Skin epidermis (tissue), 12 donors: Measurements from ENCODE around the gene TLR6.
"Not testable (repeated sequence)": the region's sequence is repeated elsewhere in the genome, so short reads cannot be mapped to it uniquely, and the experiment has no call there.

ENCODE experiments used
- H3K27ac ChIP-seq, 21 experiments: fragments of 200-600 bp; sonication (generic) in 11 of 21; one replicate each; pipeline ENCODE4 v1.5.0; 2020; ENCODE audit warnings: mild to moderate bottlenecking in 3 of 21, inconsistent platforms in 2 of 21, moderate library complexity in 2 of 21
- H3K4me3 ChIP-seq, 7 experiments: fragments of 200-600 bp; sonication (generic) in 2 of 7; one replicate each; pipeline ENCODE4 v1.5.0; 2020; ENCODE audit warnings: inconsistent platforms in 2 of 7, mild to moderate bottlenecking in 2 of 7, moderate library complexity in 1 of 7

TLR6 gene

DNA sequence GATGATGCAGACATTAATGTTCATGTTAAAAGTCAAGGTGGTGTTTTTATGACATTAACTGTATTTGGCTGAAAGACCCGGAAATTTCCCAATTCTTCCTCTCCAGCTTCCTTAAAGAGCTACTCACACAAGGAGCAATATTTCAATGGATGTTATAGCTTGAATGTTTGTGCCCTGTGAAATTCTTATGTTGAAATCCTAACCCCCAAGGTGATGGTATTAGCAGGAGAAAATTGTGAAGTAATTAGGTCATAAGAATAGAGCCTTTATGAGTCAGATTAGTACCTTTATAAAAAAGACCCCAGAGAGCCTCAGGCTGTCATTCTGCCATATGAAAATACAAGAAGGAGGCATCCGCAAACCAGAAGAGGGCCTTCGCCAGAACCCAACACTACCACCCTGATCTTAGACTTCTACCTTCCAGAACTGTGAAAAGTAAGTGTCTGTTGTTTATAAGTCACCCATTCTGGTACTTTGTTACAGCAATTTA is 55.6 kb downstream of the TLR6 start:
- H3K4me3 ChIP-seq, result no peak overlapping the region
- H3K27ac ChIP-seq, result peak overlapping the region in 1 of 21 experiments; percentile 42

DNA sequence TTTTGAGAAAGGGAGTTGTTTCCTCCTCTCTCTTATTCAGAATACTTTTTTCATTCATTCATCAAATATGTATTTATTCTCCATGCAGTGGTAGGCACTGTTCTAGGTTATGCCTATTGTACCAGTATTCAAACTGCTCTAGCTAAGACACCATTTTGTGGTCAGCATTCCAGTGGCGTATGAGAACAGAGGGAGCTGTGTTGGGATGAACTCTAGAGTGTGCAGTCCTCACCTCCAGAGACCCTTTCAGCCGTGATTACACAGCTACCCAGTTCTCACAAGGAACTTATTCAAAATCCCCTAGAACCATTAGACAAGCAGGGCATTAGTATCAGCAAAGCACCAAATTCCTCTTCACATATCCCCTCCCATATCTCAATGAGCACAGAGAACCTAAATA is 56.3 kb downstream of the TLR6 start:
- no peak overlapping the region for H3K27ac ChIP-seq
- H3K4me3 ChIP-seq, result no peak overlapping the region

DNA sequence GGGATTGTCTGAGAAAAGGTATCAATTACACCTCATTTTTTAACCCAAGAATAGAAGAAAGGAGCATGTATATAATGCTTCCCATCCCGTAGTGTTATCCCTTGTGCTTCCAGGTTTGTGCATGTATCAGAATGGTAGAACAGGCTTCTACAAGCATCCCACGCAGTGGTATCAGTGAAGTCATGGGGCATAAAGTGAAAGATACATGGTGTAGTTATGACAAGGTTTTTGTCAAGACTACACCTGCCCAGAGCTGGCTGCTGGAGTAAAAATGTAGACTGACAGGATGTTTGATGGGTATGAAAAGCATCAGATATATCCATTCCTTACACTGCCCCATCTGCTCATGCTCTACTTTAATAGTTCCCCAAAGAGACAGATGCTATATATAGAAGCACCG is 61.5 kb downstream of the TLR6 start:
- Histone ChIP-seq H3K4me3 (no peak overlapping the region), H3K27ac (no peak overlapping the region)

DNA sequence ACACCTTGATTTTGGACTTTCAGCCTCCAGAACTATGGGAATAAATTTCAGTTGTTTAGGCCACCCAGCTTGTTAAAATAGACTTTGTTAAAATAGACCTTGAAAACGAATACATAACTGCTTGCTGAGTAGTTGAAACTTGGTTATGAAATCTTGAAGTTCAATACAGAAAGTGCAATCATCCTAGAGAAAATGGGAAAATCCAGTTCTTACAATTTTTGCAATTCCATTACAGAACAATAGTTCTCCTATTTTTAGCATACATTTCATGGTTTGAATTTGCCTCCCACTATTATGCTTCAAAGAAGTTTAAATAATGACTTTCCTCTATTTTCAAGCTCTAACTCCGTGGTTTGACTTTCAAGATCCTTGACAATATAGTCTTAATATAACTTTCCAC is 62.6 kb downstream of the TLR6 start:
- H3K4me3 ChIP-seq, result no peak overlapping the region
- H3K27ac ChIP-seq, result no peak overlapping the region

DNA sequence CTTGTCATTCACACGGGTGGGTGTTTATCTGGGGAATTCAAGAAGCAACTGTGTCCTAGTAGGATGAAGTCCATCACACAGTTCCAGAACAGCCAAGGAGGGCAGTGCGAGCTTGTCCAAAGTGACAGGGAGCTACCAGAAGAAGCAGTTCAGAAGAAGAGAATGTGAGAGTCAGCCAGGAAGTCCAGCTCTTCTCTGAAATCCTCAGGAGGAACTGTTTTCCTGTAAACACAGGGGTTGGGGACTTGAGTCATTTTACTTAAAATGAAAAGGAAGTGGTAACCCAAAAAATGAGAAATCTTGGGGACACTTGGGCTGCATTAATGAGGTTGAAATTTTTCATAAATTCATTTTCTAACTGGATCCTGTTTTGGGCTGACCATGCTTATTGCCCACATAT is 65.6 kb downstream of the TLR6 start:
- Histone ChIP-seq H3K27ac (peak overlapping the region in 6 of 21 experiments; percentile 20 to 54 (median 36)), H3K4me3 (no peak overlapping the region)

DNA sequence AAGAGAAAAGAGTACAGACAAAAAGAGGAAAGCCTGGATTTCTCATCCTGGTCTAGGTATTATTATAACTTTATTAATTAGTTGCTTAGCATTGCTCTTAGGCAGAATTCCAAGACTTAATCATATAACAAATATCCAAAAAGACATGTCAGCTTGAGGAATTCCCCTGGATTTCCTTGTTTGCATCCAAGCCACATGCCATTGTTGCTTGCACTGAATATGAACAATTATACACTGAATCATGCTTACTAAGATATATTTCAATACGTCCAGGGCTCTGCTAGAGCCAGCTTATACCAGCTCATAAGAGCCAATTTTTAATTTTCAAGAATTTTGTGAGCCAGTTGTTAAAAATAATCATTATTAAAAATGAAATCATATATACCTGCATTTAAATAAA is 68.3 kb downstream of the TLR6 start:
- Histone ChIP-seq H3K27ac (peak overlapping the region in 1 of 21 experiments; percentile 21), H3K4me3 (no peak overlapping the region)

DNA sequence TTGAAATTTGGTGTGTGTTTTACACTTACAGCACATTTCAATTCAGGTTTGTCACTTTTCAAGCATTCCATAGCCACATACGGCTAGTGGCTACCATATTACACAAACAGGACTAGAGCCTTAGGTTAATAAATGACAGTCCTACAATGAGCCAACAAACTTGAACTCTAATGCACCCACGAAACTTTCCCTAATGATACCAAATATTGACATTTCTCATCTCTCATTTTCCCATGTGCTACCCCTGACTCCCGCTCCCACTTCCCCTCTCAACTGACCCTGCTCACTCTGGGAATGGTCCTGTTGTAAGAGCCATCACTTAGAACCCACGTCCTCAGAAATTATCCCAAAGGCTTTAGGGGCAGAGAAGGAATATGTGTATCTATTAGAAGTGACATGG is 68.9 kb downstream of the TLR6 start:
- peak overlapping the region in 1 of 21 experiments; percentile 18 for H3K27ac ChIP-seq

DNA sequence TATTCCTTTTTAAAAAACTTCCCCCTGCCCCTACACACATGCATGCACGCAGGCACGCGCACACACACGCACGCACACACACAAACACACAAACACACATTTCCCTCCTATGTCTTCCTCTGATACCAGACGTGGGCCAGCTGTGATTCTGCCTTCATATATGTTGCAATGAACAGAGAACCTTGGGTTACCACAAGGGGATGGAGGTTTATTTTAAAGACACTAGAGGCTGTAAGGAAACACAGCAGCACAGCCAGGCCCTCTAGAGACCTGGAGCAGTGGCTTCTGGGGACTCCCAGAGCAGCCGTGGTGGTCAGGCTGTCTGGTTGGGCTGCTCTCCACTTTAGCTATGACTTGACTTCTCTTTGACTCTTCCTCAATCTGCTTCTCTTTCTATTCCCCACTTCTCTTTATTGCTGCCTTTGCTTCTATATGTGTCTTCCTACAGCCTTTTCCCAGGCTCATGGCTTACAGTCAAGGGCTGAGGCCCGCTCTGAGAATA is 70.7 kb downstream of the TLR6 start:
- H3K27ac ChIP-seq, result peak overlapping the region in 3 of 21 experiments; percentile 2 to 61 (median 18)
- no peak overlapping the region for H3K4me3 ChIP-seq

More for the DNA sequence above, 68.9 kb downstream of the TLR6 start:
- no peak overlapping the region for H3K4me3 ChIP-seq

DNA sequence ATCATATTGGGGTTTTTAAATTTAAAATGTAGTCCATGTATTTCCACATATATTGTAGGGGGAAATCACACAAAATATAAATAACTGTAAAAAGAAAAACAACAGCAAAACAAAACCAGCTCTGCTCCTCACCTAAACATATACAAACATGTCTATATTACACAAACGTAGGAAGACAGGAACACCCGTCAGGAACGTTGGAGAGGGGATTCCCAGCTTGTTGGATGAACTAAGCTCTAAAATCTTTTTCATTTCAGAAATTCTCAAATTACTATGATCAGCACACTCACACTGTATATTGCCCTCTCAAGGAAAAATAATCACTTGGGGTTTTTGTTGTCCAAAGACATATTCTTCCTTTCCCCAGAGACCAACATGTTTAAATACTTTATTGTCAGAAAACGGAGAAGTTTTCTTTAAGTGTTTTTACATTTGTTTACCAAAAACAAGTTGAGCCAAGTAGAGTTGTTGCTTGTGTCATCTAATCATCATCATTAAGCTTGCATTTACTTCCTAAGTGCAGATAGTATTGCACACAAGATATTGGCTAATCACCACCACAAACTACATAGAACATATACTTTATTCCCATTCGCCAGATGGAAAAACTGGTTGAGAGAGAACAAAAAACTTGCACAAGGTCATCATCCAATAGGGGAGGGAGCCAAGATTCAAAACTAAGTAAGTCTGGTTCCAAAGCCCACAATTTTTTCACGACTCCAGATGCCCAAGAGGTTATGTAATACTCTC is 71.4 kb downstream of the TLR6 start:
- Histone ChIP-seq H3K4me3 (no peak overlapping the region), H3K27ac (peak overlapping the region in 4 of 21 experiments; percentile 19 to 61 (median 44))

DNA sequence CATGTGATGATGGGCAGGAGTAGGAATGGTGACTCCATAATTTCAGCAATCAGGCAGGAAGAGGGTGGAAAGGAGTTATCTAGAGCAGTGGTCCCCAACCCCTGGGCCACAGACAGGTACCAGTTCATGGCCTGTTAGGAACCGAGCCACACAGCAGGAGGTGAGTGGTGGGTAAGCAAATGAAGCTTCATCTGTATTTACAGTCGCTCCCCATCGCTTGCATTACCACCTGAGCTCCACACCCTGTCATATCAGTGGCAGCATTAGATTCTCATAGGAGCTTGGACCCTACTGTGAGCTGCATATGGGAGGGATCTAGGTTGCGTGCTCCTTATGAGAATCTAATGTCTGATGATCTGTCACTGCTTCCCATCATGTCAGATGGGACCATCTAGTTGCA is 72.5 kb downstream of the TLR6 start:
- Histone ChIP-seq H3K4me3 (no peak overlapping the region), H3K27ac (no peak overlapping the region)

DNA sequence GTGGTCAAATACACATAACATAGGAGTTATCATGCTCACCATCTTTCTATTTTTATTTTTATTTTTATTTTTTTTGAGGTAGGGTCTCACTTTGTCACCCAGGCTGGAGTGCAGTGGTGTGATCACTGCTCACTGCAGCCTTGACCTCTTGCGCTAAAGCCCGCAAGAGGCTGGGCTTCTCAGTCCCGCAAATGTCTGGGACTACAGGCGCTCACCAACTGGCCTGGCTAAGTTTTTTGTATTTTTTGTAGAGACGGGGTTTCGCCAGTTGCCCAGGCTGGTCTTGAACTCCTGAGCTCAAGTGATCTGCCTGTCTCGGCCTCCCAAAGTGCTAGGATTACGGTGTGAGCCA is 73.5 kb downstream of the TLR6 start:
- H3K4me3 ChIP-seq, result no peak overlapping the region
- H3K27ac ChIP-seq, result no peak overlapping the region

DNA sequence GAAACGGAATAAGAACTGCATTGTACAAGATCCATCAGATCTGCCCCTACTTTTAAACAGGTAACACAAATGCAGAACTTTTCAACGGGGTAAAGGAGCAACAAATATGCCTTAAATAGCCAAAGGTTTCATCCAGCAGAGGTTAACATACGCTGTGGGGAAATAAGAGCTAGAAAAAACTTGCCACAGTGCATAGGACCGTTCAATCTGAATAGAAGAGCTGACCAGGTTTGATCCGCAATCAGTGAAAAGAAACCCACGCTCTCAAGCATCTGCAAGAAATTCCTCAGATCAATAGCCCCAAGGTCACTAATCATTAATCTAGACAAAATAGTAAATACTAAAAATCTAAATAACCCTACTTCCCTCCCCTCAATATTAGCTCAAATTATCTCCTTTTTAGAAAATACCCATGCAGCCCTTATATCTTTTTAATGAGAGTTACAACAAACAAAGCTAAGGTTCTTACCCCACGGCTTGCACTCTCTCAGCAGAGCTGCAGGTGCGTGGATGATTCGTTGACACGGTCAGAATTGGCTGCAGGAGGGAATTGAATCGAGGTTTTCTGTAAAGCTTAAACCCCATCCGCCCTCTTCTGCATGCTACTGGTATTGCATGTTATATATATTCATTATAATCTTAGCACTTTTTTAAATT is 74.0 kb downstream of the TLR6 start, which contains the start of gene TLR10:
TSS of gene TLR10 (minus strand) at position 539 of the 657 bp plus-strand sequence. CDS start 7,400 bp downstream, outside the sequence.
- no peak within 1 kb of the TSS for H3K4me3 ChIP-seq
- peak within 1 kb of the TSS in 2 of 21 experiments; percentile 19 to 45 for H3K27ac ChIP-seq

DNA sequence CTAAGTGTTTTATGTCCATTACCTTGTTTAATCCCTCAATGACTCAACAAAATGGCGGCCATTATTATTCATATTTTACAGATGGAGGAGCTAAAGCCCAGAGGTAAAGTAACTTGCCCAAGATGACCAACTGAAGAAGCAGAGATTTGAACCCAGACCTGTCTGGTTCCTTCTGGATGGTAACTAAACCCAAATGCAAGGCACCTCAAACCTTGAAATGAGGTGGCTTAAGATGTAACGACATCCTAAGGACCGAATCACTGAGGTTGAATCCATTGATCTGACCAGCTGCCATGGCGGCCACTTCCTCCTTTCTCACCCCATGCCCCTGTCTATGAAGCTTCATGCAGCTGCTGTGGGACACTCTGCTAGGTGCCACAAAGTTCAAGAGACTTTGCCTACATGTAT is 74.8 kb downstream of the TLR6 start:
- Histone ChIP-seq H3K4me3 (no peak overlapping the region), H3K27ac (peak overlapping the region in 2 of 21 experiments; percentile 19 to 45)

DNA sequence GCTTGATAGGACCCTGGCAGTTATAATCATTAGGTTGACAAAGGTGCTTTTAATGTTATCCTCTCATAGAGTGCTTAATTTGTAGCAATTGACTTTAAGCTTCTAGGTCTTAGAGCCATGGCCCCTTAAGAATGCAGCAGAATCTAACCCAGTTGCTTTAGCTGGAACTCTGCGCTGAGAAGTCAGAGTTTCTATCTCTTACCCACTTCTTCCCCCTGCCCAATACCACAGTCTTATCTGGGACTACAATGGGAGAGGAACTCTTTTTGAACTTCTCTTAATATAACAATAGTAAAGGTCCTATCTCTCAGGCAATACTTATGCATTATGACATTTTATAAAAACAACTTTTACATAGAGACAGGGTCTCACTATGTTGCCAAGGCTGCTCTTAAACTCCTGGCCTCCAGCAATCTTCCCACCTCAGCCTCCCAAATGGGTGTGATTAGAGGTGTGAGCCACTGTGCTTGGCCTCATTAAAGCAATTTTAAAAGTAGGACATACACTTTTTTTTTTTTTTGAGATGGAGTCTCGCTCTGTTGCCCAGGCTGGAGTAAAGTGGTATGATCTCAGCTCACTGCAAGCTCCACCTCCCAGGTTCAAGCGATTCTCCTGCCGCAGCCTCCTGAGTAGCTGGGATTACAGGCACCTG is 75.7 kb downstream of the TLR6 start:
- no peak overlapping the region for H3K27ac ChIP-seq
- H3K4me3 ChIP-seq, result no peak overlapping the region

DNA sequence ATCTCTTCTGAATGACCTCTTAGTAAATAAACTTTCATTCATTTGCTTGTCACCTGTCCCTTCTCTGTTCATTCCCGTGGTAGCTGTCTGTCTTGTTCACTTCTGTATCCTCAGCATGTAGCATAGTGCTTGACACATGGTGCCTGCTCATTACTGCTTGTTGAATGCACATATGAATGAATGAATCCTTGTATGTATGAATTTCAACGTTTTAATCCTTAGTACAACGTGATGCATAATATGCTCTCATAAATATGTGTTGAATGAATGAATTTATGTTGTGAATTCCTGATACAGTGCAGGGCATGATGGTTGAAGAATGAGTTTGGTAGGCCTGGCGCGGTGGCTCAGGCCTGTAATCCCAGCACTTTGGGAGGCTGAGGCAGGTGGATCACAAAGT is 76.8 kb downstream of the TLR6 start:
- H3K4me3 ChIP-seq, result no peak overlapping the region
- H3K27ac ChIP-seq, result no peak overlapping the region

DNA sequence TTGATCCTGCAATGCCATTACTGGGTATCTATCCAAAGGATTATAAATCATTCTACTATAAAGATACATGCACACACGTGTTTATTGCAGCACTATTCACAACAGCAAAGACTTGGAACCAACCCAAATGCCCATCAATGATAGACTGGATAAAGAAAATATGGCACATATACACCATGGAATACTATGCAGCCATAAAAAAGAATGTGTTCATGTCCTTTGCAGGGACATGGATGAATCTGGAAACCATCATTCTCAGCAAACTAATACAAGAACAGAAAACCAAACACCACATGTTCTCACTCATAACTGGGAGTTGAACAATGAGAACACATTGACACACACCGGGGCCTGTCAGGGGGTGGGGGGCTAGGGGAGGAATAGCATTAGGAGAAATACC is 78.7 kb downstream of the TLR6 start:
- not testable (repeated sequence) for H3K4me3 ChIP-seq, H3K27ac ChIP-seq

DNA sequence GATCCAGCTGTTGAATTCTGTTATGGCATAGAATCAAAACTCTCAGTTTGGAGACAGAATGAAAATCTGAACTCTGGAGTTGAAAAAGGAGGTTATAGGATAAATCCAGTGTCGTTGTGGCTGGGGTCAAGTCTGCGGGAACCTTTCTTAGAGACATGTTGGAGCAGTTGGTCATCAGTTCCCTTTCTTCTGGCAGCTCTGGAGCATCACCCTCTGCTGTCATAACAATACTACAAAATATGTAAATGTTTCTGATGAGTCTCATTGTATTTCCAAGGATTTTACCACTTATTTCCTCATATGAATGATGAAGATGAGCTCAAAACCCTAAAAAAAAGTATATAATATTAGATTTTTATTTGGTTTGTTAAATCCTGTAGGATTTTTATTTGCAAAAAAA is 81.3 kb downstream of the TLR6 start:
- Histone ChIP-seq H3K27ac (no peak overlapping the region), H3K4me3 (no peak overlapping the region)

DNA sequence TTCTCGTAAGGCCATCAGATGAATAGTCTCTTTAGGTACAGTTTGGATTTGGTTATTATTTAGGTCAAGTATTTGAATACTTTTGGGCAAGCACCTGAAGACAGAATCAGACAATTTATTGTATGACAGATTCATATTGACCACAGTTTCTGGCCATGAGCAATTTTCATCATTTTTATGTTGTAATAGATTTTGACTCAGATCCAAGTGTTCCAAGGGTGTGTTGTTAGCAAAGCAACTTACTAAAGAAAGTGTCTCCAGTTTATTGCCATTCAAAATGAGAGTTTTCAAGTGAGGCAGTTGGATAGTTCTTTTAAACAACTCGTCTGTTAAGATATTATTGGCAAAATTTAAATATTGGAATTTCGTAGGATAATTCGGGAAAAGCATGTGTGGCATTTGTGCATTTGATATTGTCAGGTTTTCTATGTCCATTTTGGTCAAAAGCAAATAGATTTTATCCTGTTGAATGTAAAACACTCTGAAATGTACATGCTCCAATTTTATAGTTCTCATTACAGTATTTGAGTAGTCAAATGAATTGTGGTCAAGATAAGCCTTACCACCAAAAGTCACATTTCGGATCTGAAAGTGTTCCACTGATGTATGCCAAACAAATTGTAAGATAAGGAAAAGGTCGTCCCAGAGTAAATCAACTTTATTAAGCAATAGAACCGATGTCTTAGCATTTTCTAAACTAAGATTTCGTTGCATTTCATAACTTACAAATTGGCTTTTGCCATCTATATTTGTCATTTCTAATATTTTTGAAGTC is 82.2 kb downstream of the TLR6 start:
- Histone ChIP-seq H3K27ac (no peak overlapping the region), H3K4me3 (no peak overlapping the region)
